SIG-M5 treated with dmso at 0.1 percent for 504 hours (cell line): ENCODE measurements around the gene MAOB.
A peak's percentile ranks its signal among the peaks of the same experiment; 100 is the strongest.

ENCODE experiments used
- DNase-seq: peaks from one replicate; lab custom pipeline; 2025; ENCODE audit not compliant: unreplicated experiment; lab: John Stamatoyannopoulos, UW

MAOB gene

GRCh38 chrX:43861750-43862149, 20.5 kb downstream of the MAOB start:
- no peak for DNase-seq

GRCh38 chrX:43860646-43861370, 21.4 kb downstream of the MAOB start:
- peak; percentile 1 for DNase-seq

GRCh38 chrX:43853225-43853828, 28.9 kb downstream of the MAOB start:
- DNase-seq, result no peak

- DNase-seq, result no peak
Observed at GRCh38 chrX:43850629-43851028, 31.6 kb downstream of the MAOB start.

GRCh38 chrX:43849173-43849572, 33.1 kb downstream of the MAOB start:
- DNase-seq, result no peak

- DNase-seq, result no peak
Observed at GRCh38 chrX:43847352-43847751, 34.9 kb downstream of the MAOB start.

GRCh38 chrX:43846558-43846957, 35.7 kb downstream of the MAOB start:
- no peak for DNase-seq

- no peak for DNase-seq
Observed at GRCh38 chrX:43845776-43846175, 36.5 kb downstream of the MAOB start.

- no peak for DNase-seq
Observed at GRCh38 chrX:43840265-43840664, 42.0 kb downstream of the MAOB start.

GRCh38 chrX:43836435-43837184, 45.6 kb downstream of the MAOB start:
- DNase-seq, result peak; percentile 4

GRCh38 chrX:43835559-43835958, 46.7 kb downstream of the MAOB start:
- no peak for DNase-seq

- no peak for DNase-seq
Observed at GRCh38 chrX:43827791-43828190, 54.5 kb downstream of the MAOB start.

GRCh38 chrX:43822014-43822413, 60.2 kb downstream of the MAOB start:
- no peak for DNase-seq

GRCh38 chrX:43817444-43817843, 64.8 kb downstream of the MAOB start:
- DNase-seq, result no peak

GRCh38 chrX:43815209-43815608, 67.0 kb downstream of the MAOB start:
- DNase-seq, result no peak

- no peak for DNase-seq
Observed at GRCh38 chrX:43813898-43814297, 68.4 kb downstream of the MAOB start.

GRCh38 chrX:43813319-43813718, 68.9 kb downstream of the MAOB start:
- DNase-seq, result no peak

- no peak for DNase-seq
Observed at GRCh38 chrX:43809463-43809862, 72.8 kb downstream of the MAOB start.

GRCh38 chrX:43808231-43808630, 74.0 kb downstream of the MAOB start:
- DNase-seq, result no peak

GRCh38 chrX:43805579-43805978, 76.7 kb downstream of the MAOB start:
- DNase-seq, result no peak

- no peak for DNase-seq
Observed at GRCh38 chrX:43804021-43804420, 78.2 kb downstream of the MAOB start.

GRCh38 chrX:43785930-43786591, 96.2 kb downstream of the MAOB start:
- no peak for DNase-seq
